ENCODE measurements around the gene PLPPR3.

PLPPR3 gene

GRCh38 chr19:765179-765738 lies 56.5 kb downstream of the PLPPR3 start:
- no peak for DNase-seq

DNA sequence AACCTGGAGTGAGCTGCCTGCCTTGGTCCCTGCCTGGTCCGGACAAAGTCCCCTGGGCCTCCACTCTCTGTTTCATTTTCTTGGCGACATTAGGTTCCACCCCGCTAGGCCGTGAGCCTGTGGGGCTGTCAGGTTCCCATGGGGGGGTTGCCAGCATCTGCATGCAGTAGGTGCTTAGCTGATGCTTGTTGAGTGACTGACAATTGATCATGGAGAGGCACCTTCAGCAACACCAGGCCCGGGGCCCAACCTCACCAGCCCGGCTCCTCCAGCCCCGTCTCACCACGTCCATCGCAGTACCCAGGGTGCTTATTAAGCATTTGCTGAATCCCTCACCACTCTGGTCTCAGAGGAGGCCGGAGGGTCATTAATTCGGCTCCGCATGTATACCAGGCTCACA lies 57.5 kb downstream of the PLPPR3 start:
- DNase-seq, result no peak

DNA sequence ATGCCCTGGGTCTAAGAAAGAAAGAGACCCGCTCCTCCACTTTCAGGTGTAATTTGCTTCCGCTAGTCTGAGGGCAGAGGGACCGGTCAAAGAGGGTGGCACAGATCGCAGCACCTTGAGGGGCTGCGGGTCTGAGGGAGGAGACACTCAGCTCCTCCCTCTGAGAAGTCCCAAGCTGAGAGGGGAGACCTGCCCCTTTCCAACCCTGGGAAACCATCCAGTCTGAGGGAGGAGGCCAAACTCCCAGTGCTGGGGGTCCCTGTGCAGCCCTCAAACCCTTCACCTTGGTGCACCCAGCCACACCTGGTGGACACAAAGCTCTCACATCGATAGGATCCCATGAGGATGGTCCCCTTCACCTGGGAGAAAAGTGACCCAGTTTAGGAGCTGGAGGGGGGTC lies 57.9 kb downstream of the PLPPR3 start:
- no peak for DNase-seq

- DNase-seq, result no peak
These were observed 58.6 kb downstream of the PLPPR3 start for GRCh38 chr19:763181-763580.

All from fibroblast of skin of right quadriceps (primary cell).